Cardiac septum (tissue), 1 donor: ENCODE data around the gene ZSWIM6. TPM values are rescaled to one million over a fixed set of nuclear protein-coding genes. Genes with fewer than 3 reads are reported as not detected.
"Not testable (repeated sequence)": the region's sequence is repeated elsewhere in the genome, so short reads cannot be mapped to it uniquely, and the experiment has no call there.

Experiments
- DNase-seq: peaks from one replicate; pipeline ENCODE4 v3.0.0-alpha.2; 2020; ENCODE audit warnings: low spot score
- intact Hi-C: fragments of 100-400 bp; cut with DNase I; formaldehyde crosslinking; loops from one replicate; pipeline ENCODE4 v1.14.0; 2022
- total RNA-seq: library from RNA; stranded (reverse); fragmentation: NEBNext Ultra II Directional; extraction: Animal tissue kit (Norgen Biotek cat#: 25700); gene quantifications from one replicate; pipeline ENCODE4 v1.2.1, GENCODE V29; 2021
- donor health status: DM: no; HTN: no; CAD: no.

ZSWIM6 gene
- total RNA-seq, 1 donor from 2014 or later: 6.7 TPM

GRCh38 chr5:61420016-61420415 is 88.0 kb downstream of the ZSWIM6 start:
- intact Hi-C loops: no loop called here
- no peak for DNase-seq

- DNase-seq, intact Hi-C loops: not testable (repeated sequence)
Observed at GRCh38 chr5:61421262-61421661, 89.2 kb downstream of the ZSWIM6 start.

GRCh38 chr5:61423487-61424145 is 91.6 kb downstream of the ZSWIM6 start:
- intact Hi-C loops: no loop called here
- no peak for DNase-seq

- no peak for DNase-seq
- intact Hi-C loops: no loop called here
Observed at GRCh38 chr5:61425918-61426317, 93.9 kb downstream of the ZSWIM6 start.

GRCh38 chr5:61429906-61430305 is 97.8 kb downstream of the ZSWIM6 start:
- no peak for DNase-seq
- intact Hi-C loops: no loop called here

GRCh38 chr5:61431923-61432620 is 100.0 kb downstream of the ZSWIM6 start:
- intact Hi-C loops: no loop called here
- DNase-seq: no peak

- intact Hi-C loops: no loop called here
- DNase-seq: no peak
Observed at GRCh38 chr5:61435368-61435767, 103.3 kb downstream of the ZSWIM6 start.

GRCh38 chr5:61438298-61438970 is 106.4 kb downstream of the ZSWIM6 start:
- intact Hi-C loops: no loop called here
- DNase-seq: no peak

GRCh38 chr5:61440086-61440485 is 108.0 kb downstream of the ZSWIM6 start:
- no peak for DNase-seq
- intact Hi-C loops: no loop called here

- intact Hi-C loops: no loop called here
Observed at GRCh38 chr5:61440596-61440995, 108.5 kb downstream of the ZSWIM6 start.

GRCh38 chr5:61441742-61442141 is 109.7 kb downstream of the ZSWIM6 start:
- intact Hi-C loops: no loop called here
- DNase-seq: no peak

More at GRCh38 chr5:61440596-61440995, 108.5 kb downstream of the ZSWIM6 start:
- DNase-seq: no peak

- intact Hi-C loops: no loop called here
- DNase-seq: no peak
Observed at GRCh38 chr5:61447780-61448495, 115.9 kb downstream of the ZSWIM6 start.

GRCh38 chr5:61449804-61450492 is 117.9 kb downstream of the ZSWIM6 start:
- DNase-seq: no peak
- intact Hi-C loops: no loop called here

- no peak for DNase-seq
- intact Hi-C loops: no loop called here
Observed at GRCh38 chr5:61450493-61451279, 118.6 kb downstream of the ZSWIM6 start.

GRCh38 chr5:61455179-61456006 is 123.3 kb downstream of the ZSWIM6 start:
- DNase-seq: no peak
- intact Hi-C loops: no loop called here

GRCh38 chr5:61460471-61460870 is 128.4 kb downstream of the ZSWIM6 start:
- intact Hi-C loops: no loop called here

GRCh38 chr5:61461417-61461816 is 129.4 kb downstream of the ZSWIM6 start:
- no peak for DNase-seq
- intact Hi-C loops: no loop called here

More at GRCh38 chr5:61460471-61460870, 128.4 kb downstream of the ZSWIM6 start:
- DNase-seq: no peak

- intact Hi-C loops: no loop called here
- DNase-seq: no peak
Observed at GRCh38 chr5:61461926-61462325, 129.9 kb downstream of the ZSWIM6 start.
